ENCODE results near the gene ANK3. TPM values are rescaled to one million over a fixed set of nuclear protein-coding genes. Genes with fewer than 3 reads are reported as not detected.

ANK3 gene
- total RNA-seq, 4 donors from 2014 or later = 118 to 161 (median 151) TPM

- peaks cover 0 to 14% (median 0%) of the 10 kb centered on the region in 4 donors for H3K4me1 ChIP-seq
- H3K4me3 ChIP-seq = no peak overlapping the region
- DNase-seq = no peak
Measured at GRCh38 chr10:60043561-60044241, 346.0 kb downstream of the ANK3 start.

GRCh38 chr10:60042914-60043313, 346.8 kb downstream of the ANK3 start:
- H3K9me3 ChIP-seq = no peaks in the 10 kb centered on the region
- no peak for DNase-seq
- no peak for TF ChIP-seq CTCF (IDR thresholded peaks at IDR 0.05)
- TF ChIP-seq POLR2A (IDR thresholded peaks at IDR 0.05) = no peak
- H3K27ac ChIP-seq = no peak overlapping the region
- H3K36me3 ChIP-seq = no peaks in the 10 kb centered on the region
- no peaks in the 10 kb centered on the region for H3K27me3 ChIP-seq
- peaks cover 0 to 14% (median 0%) of the 10 kb centered on the region in 4 donors for H3K4me1 ChIP-seq
- H3K4me3 ChIP-seq = no peak overlapping the region

More at GRCh38 chr10:60043561-60044241, 346.0 kb downstream of the ANK3 start:
- Histone ChIP-seq H3K9me3 (no peaks in the 10 kb centered on the region), H3K27me3 (no peaks in the 10 kb centered on the region), H3K27ac (no peak overlapping the region), H3K36me3 (no peaks in the 10 kb centered on the region)
- TF ChIP-seq POLR2A (IDR thresholded peaks at IDR 0.05) (no peak), CTCF (IDR thresholded peaks at IDR 0.05) (no peak)

GRCh38 chr10:60042262-60042661, 347.4 kb downstream of the ANK3 start:
- Histone ChIP-seq H3K4me1 (peaks cover 0 to 14% (median 0%) of the 10 kb centered on the region in 4 donors), H3K27ac (no peak overlapping the region), H3K27me3 (no peaks in the 10 kb centered on the region), H3K36me3 (no peaks in the 10 kb centered on the region), H3K9me3 (no peaks in the 10 kb centered on the region), H3K4me3 (no peak overlapping the region)
- no peak for DNase-seq
- TF ChIP-seq CTCF (IDR thresholded peaks at IDR 0.05) (no peak), POLR2A (IDR thresholded peaks at IDR 0.05) (no peak)

- H3K9me3 ChIP-seq = no peaks in the 10 kb centered on the region
- no peak overlapping the region for H3K4me3 ChIP-seq
- TF ChIP-seq POLR2A (IDR thresholded peaks at IDR 0.05) = no peak
- TF ChIP-seq CTCF (IDR thresholded peaks at IDR 0.05) = peak in 1 of 6 experiments; percentile 4
- H3K36me3 ChIP-seq = no peaks in the 10 kb centered on the region
- no peaks in the 10 kb centered on the region for H3K27me3 ChIP-seq
- H3K4me1 ChIP-seq = peaks cover 0 to 14% (median 0%) of the 10 kb centered on the region in 4 donors
- H3K27ac ChIP-seq = no peak overlapping the region
- no peak for DNase-seq
Measured at GRCh38 chr10:60041489-60042133, 348.1 kb downstream of the ANK3 start.

DNA sequence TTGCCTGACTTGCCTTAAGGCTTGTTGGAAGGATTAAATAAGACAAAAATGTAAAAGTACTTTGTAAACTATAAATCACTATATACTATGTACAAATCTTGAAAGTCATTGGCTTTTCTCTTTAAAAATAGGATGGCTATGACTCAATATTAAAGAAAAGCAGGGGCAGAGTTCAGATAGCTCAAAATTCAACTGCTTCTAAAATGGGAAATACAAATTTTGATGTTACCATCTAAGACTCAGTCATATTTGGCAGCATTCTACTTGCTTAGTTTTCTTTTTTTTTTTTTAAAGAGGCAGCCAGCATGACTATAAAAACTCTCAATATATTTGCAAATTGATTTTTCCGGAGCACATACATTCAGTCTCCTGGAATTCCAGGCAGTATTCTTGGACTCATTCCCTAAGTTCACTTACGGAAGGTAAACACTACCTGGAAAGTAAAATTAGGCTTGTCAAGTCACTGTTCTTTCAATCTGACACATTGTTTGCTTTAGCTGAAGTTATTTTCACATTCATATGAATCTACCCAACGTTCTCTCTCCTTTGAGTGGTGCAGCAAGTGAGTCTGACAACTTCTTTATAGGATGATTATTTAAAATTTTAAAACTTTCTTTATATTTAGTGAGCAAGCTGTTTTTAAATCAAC, 349.5 kb downstream of the ANK3 start:
- H3K36me3 ChIP-seq = no peaks in the 10 kb centered on the region
- H3K27me3 ChIP-seq = no peaks in the 10 kb centered on the region
- H3K4me1 ChIP-seq = peaks cover 0 to 14% (median 0%) of the 10 kb centered on the region in 4 donors
- H3K9me3 ChIP-seq = no peaks in the 10 kb centered on the region
- TF ChIP-seq POLR2A (IDR thresholded peaks at IDR 0.05) = no peak
- no peak for TF ChIP-seq CTCF (IDR thresholded peaks at IDR 0.05)
- no peak for DNase-seq
- no peak overlapping the region for H3K27ac ChIP-seq
- no peak overlapping the region for H3K4me3 ChIP-seq
